GM12891 (cell line): Measurements from ENCODE around the gene PRDX3. TPM values are rescaled to one million over a fixed set of nuclear protein-coding genes. Genes with fewer than 3 reads are reported as not detected.
A peak's percentile ranks its signal among the peaks of the same experiment; 100 is the strongest.

ENCODE experiments used
- DNase-seq: peaks from one replicate; pipeline ENCODE4 v3.0.0; 2011; ENCODE audit warnings: low spot score; ENCODE audit not compliant: insufficient read length
- FAIRE-seq: peaks from 2 replicates; lab custom pipeline; 2011; peaks lifted over from hg19 to GRCh38; lab: Jason Lieb, UNC
- PAX5 ChIP-seq: IDR thresholded peaks from 2 replicates; pipeline ENCODE4 v1.6.1; 2011; ENCODE audit warnings: low read length, moderate library complexity, mild to moderate bottlenecking; ENCODE audit not compliant: insufficient read depth, severe bottlenecking
- POLR2A ChIP-seq: IDR thresholded peaks from 2 replicates; pipeline ENCODE4 v1.6.1; 2011; ENCODE audit warnings: low read depth, low read length, control low read depth
- POLR2AphosphoS5 ChIP-seq: IDR thresholded peaks from 2 replicates; pipeline ENCODE4 v1.6.1; 2011; ENCODE audit warnings: low read depth, low read length, control low read depth
- POU2F2 ChIP-seq: IDR thresholded peaks from 2 replicates; pipeline ENCODE4 v1.6.1; 2011; ENCODE audit warnings: low read depth, mild to moderate bottlenecking, control low read depth, low read length, moderate library complexity
- SPI1 ChIP-seq: IDR thresholded peaks from 2 replicates; pipeline ENCODE4 v1.6.1; 2011; ENCODE audit warnings: low read depth, low read length, control low read depth
- TAF1 ChIP-seq: IDR thresholded peaks from 2 replicates; pipeline ENCODE4 v1.6.1; 2011; ENCODE audit warnings: low read depth, low read length, control low read depth
- polyA plus RNA-seq: library from polyadenylated mRNA; unstranded; fragments of >200 nt; gene quantifications from one replicate; pipeline ENCODE4 v1.2.1, GENCODE V29; 2012; ENCODE audit warnings: low read depth, missing spikeins, inconsistent platforms; ENCODE audit not compliant: missing spikeins

Gene PRDX3
- polyA plus RNA-seq, result 134 TPM

DNA sequence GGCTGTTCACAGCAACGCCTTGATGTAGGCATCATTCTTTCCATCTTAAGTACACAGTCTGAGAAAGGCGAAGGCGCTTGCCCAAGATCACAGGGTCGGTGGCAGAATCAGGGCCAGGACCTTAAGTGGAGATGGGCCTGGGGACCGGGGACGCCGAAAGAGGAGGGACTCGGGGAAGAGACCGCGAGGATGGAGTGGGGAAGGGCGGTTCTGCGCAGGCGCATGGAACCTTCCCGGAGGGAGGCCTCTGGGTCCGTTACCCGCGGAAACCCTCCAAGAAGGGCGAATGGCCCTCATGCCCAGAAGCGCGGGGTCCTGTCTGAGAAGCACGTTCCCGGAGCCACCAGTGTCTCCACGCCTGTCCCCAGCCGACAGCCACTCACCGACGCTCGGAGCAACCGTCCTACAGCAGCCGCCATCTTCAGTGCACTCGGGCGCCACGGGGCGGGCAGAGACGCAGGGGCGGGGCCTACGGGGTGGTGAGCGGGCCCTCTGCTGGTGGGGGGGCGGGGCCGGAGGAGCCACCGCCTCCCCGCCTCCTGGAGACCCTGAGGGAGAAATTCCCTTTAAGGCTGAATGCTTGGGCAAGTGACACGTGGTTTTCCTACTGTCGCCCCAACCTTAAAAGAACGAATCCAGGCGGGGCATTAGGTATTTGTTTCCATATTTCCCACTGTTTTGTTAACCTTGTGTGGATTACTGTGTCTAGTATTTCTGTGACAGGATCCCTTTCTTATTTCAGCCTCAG lies at the start of gene PRDX3:
PRDX3 (minus strand) TSS at position 441 of the 748 bp plus-strand sequence; CDS start at position 419, 22 bp downstream.
- peak; percentile 96 for TF ChIP-seq TAF1
- TF ChIP-seq POLR2A, result peak; percentile 91
- TF ChIP-seq POU2F2, result no peak
- TF ChIP-seq POLR2AphosphoS5, result peak; percentile 93
- TF ChIP-seq PAX5, result no peak
- no peak for TF ChIP-seq SPI1
- FAIRE-seq (peak; percentile 78), DNase-seq (peak; percentile 79)

DNA sequence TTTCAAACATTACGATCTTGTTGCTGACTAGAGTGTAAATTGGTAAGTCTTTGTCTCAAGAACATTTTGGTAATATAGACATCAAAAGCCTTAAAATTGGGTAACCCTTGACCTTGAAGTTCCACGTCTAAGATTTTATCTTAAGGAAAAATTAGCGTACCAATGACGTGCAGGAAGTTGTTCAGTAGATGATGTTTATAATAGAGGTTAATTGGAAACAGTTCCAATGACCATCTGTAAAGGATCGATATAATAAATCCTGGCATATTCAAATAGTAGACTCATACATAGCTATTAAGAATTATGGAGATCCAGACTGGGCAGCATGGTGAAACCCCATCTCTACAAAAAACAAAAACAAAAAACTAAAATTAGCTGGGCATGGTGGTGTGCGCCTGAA lies 49.2 kb upstream of the PRDX3 start:
- DNase-seq (no peak), FAIRE-seq (no peak)
- TF ChIP-seq PAX5 (no peak), POLR2A (no peak), POLR2AphosphoS5 (no peak), POU2F2 (no peak)

GRCh38 chr10:119225083-119225658 lies 46.6 kb upstream of the PRDX3 start:
- FAIRE-seq (no peak), DNase-seq (no peak)
- TF ChIP-seq SPI1, result 0 out of 2 replicates have a peak, but pooled peaks have one; percentile 1
- no peak for TF ChIP-seq POLR2A

- FAIRE-seq (no peak), DNase-seq (no peak)
- TF ChIP-seq SPI1, result no peak
- TF ChIP-seq POLR2A, result no peak
- TF ChIP-seq TAF1, result no peak
- no peak for TF ChIP-seq POLR2AphosphoS5
- TF ChIP-seq POU2F2, result no peak
- TF ChIP-seq PAX5, result no peak
Observed at GRCh38 chr10:119222966-119223386, 44.4 kb upstream of the PRDX3 start.

DNA sequence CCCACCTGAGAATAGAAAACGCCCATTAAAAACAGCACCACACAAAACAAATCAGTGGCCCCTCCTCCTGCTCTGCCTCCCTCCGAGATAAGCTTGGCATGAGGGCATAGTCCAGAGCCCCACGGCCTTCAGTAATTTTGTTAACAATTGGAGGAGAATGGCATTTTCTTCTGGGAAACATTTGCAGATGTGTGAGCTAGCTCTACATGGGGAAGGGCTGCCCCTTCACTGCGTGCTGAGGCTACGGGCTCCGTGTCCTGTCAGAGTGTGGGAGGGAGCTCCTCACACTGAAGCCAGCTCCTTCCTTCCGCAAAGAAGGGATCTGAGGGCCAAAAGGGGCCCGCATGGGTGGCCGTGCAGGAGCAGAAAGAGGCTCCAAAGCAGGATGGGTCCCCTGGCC lies 43.9 kb upstream of the PRDX3 start:
- TF ChIP-seq POU2F2 (no peak), TAF1 (no peak), SPI1 (no peak), PAX5 (no peak), POLR2A (no peak), POLR2AphosphoS5 (no peak)
- no peak for FAIRE-seq

GRCh38 chr10:119221666-119222065 lies 43.1 kb upstream of the PRDX3 start:
- no peak for DNase-seq
- FAIRE-seq, result no peak
- TF ChIP-seq POLR2AphosphoS5, result no peak
- TF ChIP-seq TAF1, result no peak
- no peak for TF ChIP-seq PAX5
- no peak for TF ChIP-seq SPI1
- TF ChIP-seq POLR2A, result no peak
- TF ChIP-seq POU2F2, result no peak

More for the DNA sequence above, 43.9 kb upstream of the PRDX3 start:
- no peak for DNase-seq

- DNase-seq (no peak), FAIRE-seq (no peak)
- TF ChIP-seq POU2F2, result no peak
- no peak for TF ChIP-seq TAF1
- no peak for TF ChIP-seq POLR2A
- no peak for TF ChIP-seq PAX5
- TF ChIP-seq SPI1, result no peak
- no peak for TF ChIP-seq POLR2AphosphoS5
Observed at GRCh38 chr10:119221201-119221600, 42.6 kb upstream of the PRDX3 start.

GRCh38 chr10:119219871-119220270 lies 41.3 kb upstream of the PRDX3 start:
- no peak for TF ChIP-seq PAX5
- no peak for TF ChIP-seq POU2F2
- TF ChIP-seq POLR2A, result no peak
- no peak for TF ChIP-seq TAF1
- TF ChIP-seq POLR2AphosphoS5, result no peak
- no peak for TF ChIP-seq SPI1
- DNase-seq (no peak), FAIRE-seq (no peak)

GRCh38 chr10:119217991-119218490 lies 39.4 kb upstream of the PRDX3 start:
- FAIRE-seq, result no peak
- TF ChIP-seq POU2F2, result no peak
- no peak for TF ChIP-seq POLR2AphosphoS5
- no peak for TF ChIP-seq POLR2A
- no peak for TF ChIP-seq SPI1
- no peak for TF ChIP-seq TAF1
- TF ChIP-seq PAX5, result no peak
- no peak for DNase-seq
